H9 (cell line): Measurements from ENCODE around the gene PCCA. TPM values are rescaled to one million over a fixed set of nuclear protein-coding genes. Genes with fewer than 3 reads are reported as not detected.
A peak's percentile ranks its signal among the peaks of the same experiment; 100 is the strongest.

Source experiments
- DNase-seq: peaks from one replicate; pipeline ENCODE4 v3.0.0-alpha.2; 2017
- H2AFZ ChIP-seq: one replicate; pipeline ENCODE4 v1.6.1; 2013; ENCODE audit warnings: mild to moderate bottlenecking, low read length, control low read depth, moderate library complexity
- H2AK5ac ChIP-seq: 2 replicates; pipeline ENCODE4 v1.6.1; 2013; ENCODE audit warnings: low read length, control low read depth, mixed read lengths; ENCODE audit not compliant: insufficient read length
- H2BK120ac ChIP-seq: one replicate; pipeline ENCODE4 v1.6.1; 2013; ENCODE audit warnings: low read depth, mild to moderate bottlenecking, low read length, control low read depth, inconsistent platforms; ENCODE audit not compliant: poor library complexity, severe bottlenecking
- H2BK12ac ChIP-seq: 2 replicates; pipeline ENCODE4 v1.6.1; 2013; ENCODE audit warnings: low read length, control low read depth, mixed read lengths, low read depth; ENCODE audit not compliant: insufficient read length
- H2BK15ac ChIP-seq: 2 replicates; pipeline ENCODE4 v1.6.1; 2013; ENCODE audit warnings: low read depth, low read length, control low read depth
- H2BK20ac ChIP-seq: one replicate; pipeline ENCODE4 v1.6.1; 2013; ENCODE audit warnings: low read depth, mild to moderate bottlenecking, low read length, control low read depth, inconsistent platforms; ENCODE audit not compliant: poor library complexity, severe bottlenecking
- H2BK5ac ChIP-seq: 2 replicates; pipeline ENCODE4 v1.6.1; 2013; ENCODE audit warnings: low read length, control low read depth, mixed read lengths; ENCODE audit not compliant: insufficient read length
- H3K14ac ChIP-seq: 2 replicates; pipeline ENCODE4 v1.6.1; 2013; ENCODE audit warnings: low read length, control low read depth; ENCODE audit not compliant: insufficient read depth
- H3K18ac ChIP-seq: 2 replicates; pipeline ENCODE4 v1.6.1; 2013; ENCODE audit warnings: low read depth, mild to moderate bottlenecking, mixed read lengths, low read length, control low read depth; ENCODE audit not compliant: insufficient read length
- H3K23ac ChIP-seq: 2 replicates; pipeline ENCODE4 v1.6.1; 2013; ENCODE audit warnings: low read length, control low read depth, mixed read lengths, low read depth; ENCODE audit not compliant: insufficient read length
- H3K23me2 ChIP-seq: 2 replicates; pipeline ENCODE4 v1.6.1; 2013; ENCODE audit warnings: low read depth, mild to moderate bottlenecking, mixed read lengths, low read length, control low read depth; ENCODE audit not compliant: insufficient read length, poor library complexity, severe bottlenecking
- H3K27ac ChIP-seq: 2 replicates; pipeline ENCODE4 v1.5.1; 2013; ENCODE audit warnings: low read length, control low read depth, mixed read lengths, low read depth; ENCODE audit not compliant: insufficient read length
- H3K27me3 ChIP-seq: 2 replicates; pipeline ENCODE4 v1.6.1; 2013; ENCODE audit warnings: low read length, control low read depth, inconsistent platforms; ENCODE audit not compliant: insufficient read depth
- H3K4ac ChIP-seq: 2 replicates; pipeline ENCODE4 v1.6.1; 2013; ENCODE audit warnings: low read depth, mild to moderate bottlenecking, control low read depth, inconsistent platforms, low read length, moderate library complexity
- H3K4me1 ChIP-seq: 2 replicates; pipeline ENCODE4 v1.6.1; 2013; ENCODE audit warnings: low read length, control low read depth, inconsistent platforms; ENCODE audit not compliant: insufficient read depth
- H3K4me2 ChIP-seq: 2 replicates; pipeline ENCODE4 v1.6.1; 2013; ENCODE audit warnings: low read length, control low read depth, mixed read lengths; ENCODE audit not compliant: insufficient read length, insufficient read depth
- H3K56ac ChIP-seq: 2 replicates; pipeline ENCODE4 v1.6.1; 2013; ENCODE audit warnings: low read depth, mild to moderate bottlenecking, mixed read lengths, low read length, control low read depth; ENCODE audit not compliant: insufficient read length
- H3K79me1 ChIP-seq: 2 replicates; pipeline ENCODE4 v1.6.1; 2013; ENCODE audit warnings: low read depth, mild to moderate bottlenecking, moderate library complexity, low read length, control low read depth, inconsistent platforms; ENCODE audit not compliant: insufficient read depth, poor library complexity, severe bottlenecking
- H3K79me2 ChIP-seq: 2 replicates; pipeline ENCODE4 v1.6.1; 2013; ENCODE audit warnings: low read length, control low read depth, inconsistent platforms; ENCODE audit not compliant: insufficient read depth
- H3K9ac ChIP-seq: 2 replicates; pipeline ENCODE4 v1.6.1; 2013; ENCODE audit warnings: low read length, control low read depth, mixed read lengths; ENCODE audit not compliant: insufficient read length; ENCODE audit errors: extremely low read depth
- H3K9me3 ChIP-seq: one replicate; pipeline ENCODE4 v1.6.1; 2013; ENCODE audit warnings: low read depth, low read length, inconsistent platforms; ENCODE audit not compliant: control insufficient read depth
- H3T11ph ChIP-seq: one replicate; pipeline ENCODE4 v1.6.1; 2013; ENCODE audit warnings: mild to moderate bottlenecking, low read length, control low read depth, inconsistent platforms
- H4K20me1 ChIP-seq: one replicate; pipeline ENCODE4 v1.6.1; 2013; ENCODE audit not compliant: control insufficient read depth, insufficient read length, insufficient read depth
- H4K5ac ChIP-seq: 2 replicates; pipeline ENCODE4 v1.6.1; 2013; ENCODE audit warnings: low read depth, mild to moderate bottlenecking, mixed read lengths, low read length, control low read depth; ENCODE audit not compliant: insufficient read length
- H4K8ac ChIP-seq: replicated peaks from 2 replicates; pipeline ENCODE4 v1.6.1; 2013; ENCODE audit warnings: low read length, control low read depth, mixed read lengths, low read depth; ENCODE audit not compliant: insufficient read length
- H4K91ac ChIP-seq: 2 replicates; pipeline ENCODE4 v1.6.1; 2013; ENCODE audit warnings: low read depth, mild to moderate bottlenecking, moderate library complexity, mixed read lengths, low read length, control low read depth; ENCODE audit not compliant: insufficient read length
- H3K27ac Mint-ChIP-seq, 3 experiments: 2 replicates in 2 of 3; 3 replicates in 1 of 3; pipeline ENCODE4 v1.8.0; 2020 to 2021; ENCODE audit warnings: mixed read lengths in 3 of 3, mild to moderate bottlenecking in 1 of 3, moderate library complexity in 1 of 3
- H3K27me3 Mint-ChIP-seq: 2 replicates; pipeline ENCODE4 v1.8.0; 2021; ENCODE audit warnings: low read depth, mild to moderate bottlenecking, moderate library complexity, mixed read lengths
- H3K36me3 Mint-ChIP-seq, 3 experiments: 2 replicates in 2 of 3; 3 replicates in 1 of 3; pipeline ENCODE4 v1.8.0; 2020 to 2021; ENCODE audit warnings: low read depth in 3 of 3, mixed read lengths in 3 of 3; ENCODE audit not compliant: insufficient read depth in 1 of 3
- H3K4me1 Mint-ChIP-seq, 2 experiments: 2 replicates each; pipeline ENCODE4 v1.8.0; 2020; ENCODE audit warnings: mixed read lengths in 2 of 2
- H3K4me3 Mint-ChIP-seq, 2 experiments: 2 replicates in 1 of 2; 3 replicates in 1 of 2; pipeline ENCODE4 v1.8.0; 2020 to 2021; ENCODE audit warnings: mild to moderate bottlenecking in 2 of 2, mixed read lengths in 2 of 2, moderate library complexity in 1 of 2
- H3K9me3 Mint-ChIP-seq, 2 experiments: 2 replicates in 1 of 2; 3 replicates in 1 of 2; pipeline ENCODE4 v1.8.0; 2020; ENCODE audit warnings: mild to moderate bottlenecking in 2 of 2, mixed read lengths in 2 of 2, moderate library complexity in 1 of 2
- WGBS: extraction: QIAGEN DNeasy Blood & Tissue Kit; methylation state at CpG from one replicate; pipeline ENCODE4 v1.1.7; 2013; ENCODE audit warnings: missing lambda C conversion rate, low lambda C conversion rate, mixed read lengths; ENCODE audit not compliant: insufficient read length; ENCODE audit errors: extremely low coverage; 5-methylcytosine and 5-hydroxymethylcytosine counted together
- total RNA-seq: library from RNA; stranded (reverse); gene quantifications from 2 replicates; pipeline ENCODE4 v1.2.1, GENCODE V29; 2021
- TF ChIP-seq, protein P1 (sequence below): fragments of 200-600 bp; sonication (generic); conservative IDR thresholded peaks from 3 replicates; pipeline ENCODE4 v1.8.0; 2021; ENCODE audit warnings: antibody characterized with exemption, mild to moderate bottlenecking

PCCA gene
- total RNA-seq, 1 experiment from 2014 or later, result 56.5 TPM

GRCh38 chr13:100297413-100297812 is 208.5 kb downstream of the PCCA start:
- Mint-ChIP-seq H3K4me1 (peaks cover 15 to 27% of the 10 kb centered on the region in 2 experiments), H3K27ac (peak overlapping the region in 1 of 3 experiments; percentile 81; a peak in 2 of 7 replicates), H3K27me3 (no peaks in the 10 kb centered on the region), H3K36me3 (no peaks in the 10 kb centered on the region; a peak in 1 of 7 replicates), H3K4me3 (no peak overlapping the region), H3K9me3 (no peaks in the 10 kb centered on the region)
- Histone ChIP-seq H4K8ac (no peak overlapping the region), H2BK20ac (no peak overlapping the region), H3K18ac (no peak overlapping the region), H3K56ac (no peak overlapping the region), H3K14ac (no peak overlapping the region), H4K20me1 (no peaks in the 10 kb centered on the region), H4K91ac (no peak overlapping the region), H2BK12ac (no peak overlapping the region), H3K27ac (no peak overlapping the region), H2AK5ac (no peak overlapping the region), H3K23ac (no peak overlapping the region), H3K79me1 (no peaks in the 10 kb centered on the region), H3K4ac (no peak overlapping the region), H3K4me1 (peaks cover 5% of the 10 kb centered on the region), H2AFZ (no peak overlapping the region), H3K79me2 (no peaks in the 10 kb centered on the region), H3K23me2 (no peaks in the 10 kb centered on the region), H3K4me2 (no peak overlapping the region), H3K9ac (no peak overlapping the region), H2BK15ac (no peak overlapping the region), H3K9me3 (no peaks in the 10 kb centered on the region), H2BK120ac (no peak overlapping the region), H2BK5ac (no peak overlapping the region), H4K5ac (no peak overlapping the region), H3T11ph (no peak overlapping the region), H3K27me3 (no peaks in the 10 kb centered on the region)
- no CpG with 5 or more reads among the region's 5 CpGs for WGBS
- TF ChIP-seq, protein P1, sequence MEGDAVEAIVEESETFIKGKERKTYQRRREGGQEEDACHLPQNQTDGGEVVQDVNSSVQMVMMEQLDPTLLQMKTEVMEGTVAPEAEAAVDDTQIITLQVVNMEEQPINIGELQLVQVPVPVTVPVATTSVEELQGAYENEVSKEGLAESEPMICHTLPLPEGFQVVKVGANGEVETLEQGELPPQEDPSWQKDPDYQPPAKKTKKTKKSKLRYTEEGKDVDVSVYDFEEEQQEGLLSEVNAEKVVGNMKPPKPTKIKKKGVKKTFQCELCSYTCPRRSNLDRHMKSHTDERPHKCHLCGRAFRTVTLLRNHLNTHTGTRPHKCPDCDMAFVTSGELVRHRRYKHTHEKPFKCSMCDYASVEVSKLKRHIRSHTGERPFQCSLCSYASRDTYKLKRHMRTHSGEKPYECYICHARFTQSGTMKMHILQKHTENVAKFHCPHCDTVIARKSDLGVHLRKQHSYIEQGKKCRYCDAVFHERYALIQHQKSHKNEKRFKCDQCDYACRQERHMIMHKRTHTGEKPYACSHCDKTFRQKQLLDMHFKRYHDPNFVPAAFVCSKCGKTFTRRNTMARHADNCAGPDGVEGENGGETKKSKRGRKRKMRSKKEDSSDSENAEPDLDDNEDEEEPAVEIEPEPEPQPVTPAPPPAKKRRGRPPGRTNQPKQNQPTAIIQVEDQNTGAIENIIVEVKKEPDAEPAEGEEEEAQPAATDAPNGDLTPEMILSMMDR, result no peak
- DNase-seq, result no peak
